ENCODE data around the gene RIMOC1. TPM values are rescaled to one million over a fixed set of nuclear protein-coding genes. Genes with fewer than 3 reads are reported as not detected.

RIMOC1 gene
- total RNA-seq, 1 experiment from 2014 or later: 40.4 TPM

DNA sequence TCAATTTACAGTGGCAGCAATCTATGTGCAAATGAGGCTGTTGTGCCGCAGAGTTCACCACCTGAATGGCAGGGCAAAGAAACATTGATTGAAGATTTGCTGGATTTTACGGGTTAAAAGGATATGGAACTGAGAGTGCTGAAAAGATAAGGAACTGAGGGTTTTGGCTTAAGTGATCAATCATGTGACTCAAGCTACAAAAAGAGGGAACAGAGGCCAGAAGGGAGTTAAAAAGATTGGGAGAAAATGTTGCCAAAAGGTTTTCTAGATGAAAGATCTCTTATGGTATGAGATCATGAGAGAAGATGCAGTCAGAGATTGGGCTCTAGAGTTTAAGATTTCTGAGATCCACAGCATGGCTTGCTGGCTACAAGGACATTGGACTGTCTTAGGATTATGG is 7.9 kb upstream of the RIMOC1 start:
- Mint-ChIP-seq H3K27ac (ENCODE audit: low read depth, unreplicated experiment) (no peak overlapping the region), H3K4me1 (ENCODE audit: insufficient read depth, unreplicated experiment) (no peaks in the 10 kb centered on the region), H3K4me3 (ENCODE audit: unreplicated experiment) (no peak overlapping the region), H3K27me3 (ENCODE audit: insufficient read depth, unreplicated experiment) (peaks cover 42% of the 10 kb centered on the region), H3K9me3 (ENCODE audit: unreplicated experiment) (no peaks in the 10 kb centered on the region), H3K36me3 (ENCODE audit: insufficient read depth, unreplicated experiment) (no peaks in the 10 kb centered on the region)
- intact Hi-C loops (cut with micrococcal nuclease): no loop called here
- ChIA-PET POLR2A (interaction anchor here (0.6 to 2.2 kb wide), 2 partner anchors 8 to 493 kb away, joined by 5 to 11 read pairs; partner anchors contain the start of gene RIMOC1), CTCF (no interaction called here)
- BruUV-seq (replicated peaks): no TSS peak
- TF ChIP-seq, protein P1, sequence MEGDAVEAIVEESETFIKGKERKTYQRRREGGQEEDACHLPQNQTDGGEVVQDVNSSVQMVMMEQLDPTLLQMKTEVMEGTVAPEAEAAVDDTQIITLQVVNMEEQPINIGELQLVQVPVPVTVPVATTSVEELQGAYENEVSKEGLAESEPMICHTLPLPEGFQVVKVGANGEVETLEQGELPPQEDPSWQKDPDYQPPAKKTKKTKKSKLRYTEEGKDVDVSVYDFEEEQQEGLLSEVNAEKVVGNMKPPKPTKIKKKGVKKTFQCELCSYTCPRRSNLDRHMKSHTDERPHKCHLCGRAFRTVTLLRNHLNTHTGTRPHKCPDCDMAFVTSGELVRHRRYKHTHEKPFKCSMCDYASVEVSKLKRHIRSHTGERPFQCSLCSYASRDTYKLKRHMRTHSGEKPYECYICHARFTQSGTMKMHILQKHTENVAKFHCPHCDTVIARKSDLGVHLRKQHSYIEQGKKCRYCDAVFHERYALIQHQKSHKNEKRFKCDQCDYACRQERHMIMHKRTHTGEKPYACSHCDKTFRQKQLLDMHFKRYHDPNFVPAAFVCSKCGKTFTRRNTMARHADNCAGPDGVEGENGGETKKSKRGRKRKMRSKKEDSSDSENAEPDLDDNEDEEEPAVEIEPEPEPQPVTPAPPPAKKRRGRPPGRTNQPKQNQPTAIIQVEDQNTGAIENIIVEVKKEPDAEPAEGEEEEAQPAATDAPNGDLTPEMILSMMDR (IDR thresholded peaks at IDR 0.05; ENCODE audit: unreplicated experiment): no peak
- no peak for DNase-seq (ENCODE audit: unreplicated experiment)

DNA sequence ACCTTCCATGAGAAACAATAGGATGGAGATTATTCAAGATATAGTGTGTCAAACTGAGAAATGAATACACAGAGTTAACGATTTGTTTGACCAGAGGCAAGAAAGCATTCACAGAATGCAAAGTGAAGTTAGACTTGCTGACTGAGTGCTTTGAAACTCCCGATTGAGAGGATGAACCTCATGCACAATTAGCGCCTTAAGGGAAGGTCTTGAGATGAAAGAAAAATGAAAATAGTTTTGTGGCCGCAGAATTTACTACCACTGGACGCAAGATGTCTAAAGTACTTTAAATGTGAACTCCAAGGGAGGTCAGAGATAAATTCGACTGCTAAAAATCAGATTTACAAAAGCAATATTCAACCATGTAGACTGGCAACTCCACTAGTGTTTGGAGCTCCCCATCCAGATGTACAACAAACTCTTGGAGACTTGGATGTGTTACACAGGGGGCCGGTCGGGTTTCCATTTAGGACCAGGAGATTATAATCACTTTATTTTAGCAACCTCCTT is 707 bp upstream of the RIMOC1 start:
- ChIA-PET POLR2A (interaction anchor here (0.7 to 3.0 kb wide), 34 partner anchors 8 to 1218 kb away, joined by 3 to 57 read pairs (median 5); partner anchors contain the start of genes CARD6, FBXO4, OXCT1 and SELENOP), CTCF (interaction anchor here (0.8 kb wide), 2 partner anchors 27 to 47 kb away, joined by 3 read pairs; no protein-coding TSS in a partner anchor)
- BruUV-seq (replicated peaks): TSS peak; percentile 99
- Mint-ChIP-seq H3K27ac (ENCODE audit: low read depth, unreplicated experiment) (peak overlapping the region; percentile 100), H3K9me3 (ENCODE audit: unreplicated experiment) (no peaks in the 10 kb centered on the region), H3K27me3 (ENCODE audit: insufficient read depth, unreplicated experiment) (no peaks in the 10 kb centered on the region), H3K4me3 (ENCODE audit: unreplicated experiment) (peak overlapping the region; percentile 97), H3K36me3 (ENCODE audit: insufficient read depth, unreplicated experiment) (peaks cover 23% of the 10 kb centered on the region), H3K4me1 (ENCODE audit: insufficient read depth, unreplicated experiment) (peaks cover 36% of the 10 kb centered on the region)
- TF ChIP-seq, protein P1 (IDR thresholded peaks at IDR 0.05; ENCODE audit: unreplicated experiment): no peak
- intact Hi-C loops (cut with micrococcal nuclease): no loop called here
- no peak for DNase-seq (ENCODE audit: unreplicated experiment)

DNA sequence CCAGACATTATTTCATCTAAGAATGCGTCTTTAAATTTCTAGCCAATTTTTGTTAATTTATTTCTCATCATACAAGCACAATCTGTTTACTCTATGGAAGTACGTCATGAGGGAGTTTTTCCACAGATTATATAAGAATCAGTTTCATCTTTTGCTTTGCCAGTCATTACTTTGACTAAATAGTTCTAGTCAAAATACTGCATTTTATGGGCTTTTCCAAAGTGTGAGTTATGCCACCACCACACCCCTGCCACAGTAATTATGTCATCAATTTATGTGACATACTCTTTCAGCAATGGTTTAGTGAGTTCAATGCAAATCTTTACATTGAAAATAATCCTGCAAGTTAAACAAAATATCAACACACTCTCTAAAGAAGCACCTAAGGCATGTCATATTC is 2.0 kb downstream of the RIMOC1 start:
- TF ChIP-seq, protein P1 (IDR thresholded peaks at IDR 0.05; ENCODE audit: unreplicated experiment): no peak
- CTCF ChIA-PET: interaction anchor here (1.5 kb wide), 1 partner anchor 19 kb away, joined by 4 read pairs; the partner anchor contains the start of gene FBXO4
- Mint-ChIP-seq H3K9me3 (ENCODE audit: unreplicated experiment) (no peaks in the 10 kb centered on the region), H3K4me1 (ENCODE audit: insufficient read depth, unreplicated experiment) (peaks cover 36% of the 10 kb centered on the region), H3K36me3 (ENCODE audit: insufficient read depth, unreplicated experiment) (peaks cover 50% of the 10 kb centered on the region), H3K27ac (ENCODE audit: low read depth, unreplicated experiment) (no peak overlapping the region), H3K4me3 (ENCODE audit: unreplicated experiment) (no peak overlapping the region), H3K27me3 (ENCODE audit: insufficient read depth, unreplicated experiment) (no peaks in the 10 kb centered on the region)
- POLR2A ChIA-PET: interaction anchor here (2.9 to 3.0 kb wide), 4 partner anchors 7 to 37 kb away, joined by 19 to 57 read pairs (median 34); partner anchors contain the start of genes FBXO4 and OXCT1
- DNase-seq (ENCODE audit: unreplicated experiment): no peak
- intact Hi-C loops (cut with micrococcal nuclease): loop anchor here (5.0 kb wide), 1 partner anchor 49 kb away; no protein-coding TSS in a partner anchor
- BruUV-seq (replicated peaks): no TSS peak

DNA sequence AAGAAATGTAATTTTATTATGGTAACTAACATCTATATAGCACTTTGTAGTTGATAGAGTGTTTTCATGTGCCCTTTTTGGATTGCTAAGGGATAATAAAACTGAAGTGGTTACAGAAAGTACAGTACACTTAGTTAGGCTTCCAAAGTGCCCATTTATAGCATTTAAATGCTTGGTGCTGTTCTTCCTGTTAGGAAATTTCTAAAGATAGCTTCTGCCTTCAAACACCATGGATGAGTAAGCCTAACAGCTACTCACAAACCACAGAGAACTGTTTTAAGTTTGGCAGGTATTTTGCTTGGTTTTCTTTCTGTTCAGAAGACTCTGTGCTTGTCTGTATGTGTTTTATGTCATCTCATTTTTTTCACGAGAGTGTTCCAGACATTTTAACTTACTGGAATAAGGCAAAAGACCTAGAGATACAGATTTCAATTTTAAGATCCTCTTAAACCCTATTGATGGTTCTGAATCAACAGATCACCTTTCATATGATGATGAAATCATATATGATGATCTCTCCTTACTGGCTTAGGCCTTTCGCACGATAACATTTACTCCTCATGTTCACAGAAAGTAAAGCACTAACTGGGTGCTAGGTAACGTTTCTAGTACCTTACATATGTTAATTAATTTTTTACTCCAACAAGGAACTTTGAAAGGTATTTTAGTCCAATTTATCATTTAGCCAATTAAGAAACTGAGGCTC is 4.4 kb downstream of the RIMOC1 start:
- Mint-ChIP-seq H3K4me3 (ENCODE audit: unreplicated experiment) (no peak overlapping the region), H3K36me3 (ENCODE audit: insufficient read depth, unreplicated experiment) (peaks cover 74% of the 10 kb centered on the region), H3K27ac (ENCODE audit: low read depth, unreplicated experiment) (no peak overlapping the region), H3K27me3 (ENCODE audit: insufficient read depth, unreplicated experiment) (no peaks in the 10 kb centered on the region), H3K4me1 (ENCODE audit: insufficient read depth, unreplicated experiment) (peaks cover 26% of the 10 kb centered on the region), H3K9me3 (ENCODE audit: unreplicated experiment) (no peaks in the 10 kb centered on the region)
- intact Hi-C loops (cut with micrococcal nuclease): loop anchor here (5.0 kb wide), 1 partner anchor 51 kb away; no protein-coding TSS in a partner anchor
- BruUV-seq (replicated peaks): no TSS peak
- TF ChIP-seq, protein P1 (IDR thresholded peaks at IDR 0.05; ENCODE audit: unreplicated experiment): no peak
- ChIA-PET CTCF (no interaction called here), POLR2A (interaction anchor here (1.3 kb wide), 2 partner anchors 39 to 52 kb away, joined by 3 read pairs; no protein-coding TSS in a partner anchor)
- peak; percentile 1 for DNase-seq (ENCODE audit: unreplicated experiment)
